Lower lobe of right lung (tissue), 2 donors: ENCODE measurements around the gene PRSS48. TPM values are rescaled to one million over a fixed set of nuclear protein-coding genes. Genes with fewer than 3 reads are reported as not detected.

Experiments
- ATAC-seq, 2 donors: fragments of 200-7000 bp; cut with Tn5 transposase; one replicate each; pipeline ENCODE4 v1.9.1; 2020 to 2022; ENCODE audit warnings: mild to moderate bottlenecking in 2 of 2, moderate library complexity in 2 of 2
- DNase-seq: peaks from one replicate; pipeline ENCODE4 v3.0.0-alpha.2; 2020
- H3K27ac ChIP-seq: fragments of 200-600 bp; one replicate; pipeline ENCODE4 v1.8.0; 2022
- H3K27me3 ChIP-seq: fragments of 200-600 bp; one replicate; pipeline ENCODE4 v1.8.0; 2022; ENCODE audit warnings: low read depth
- H3K36me3 ChIP-seq: fragments of 200-600 bp; one replicate; pipeline ENCODE4 v1.8.0; 2022; ENCODE audit warnings: mild to moderate bottlenecking
- H3K4me1 ChIP-seq: fragments of 200-600 bp; one replicate; pipeline ENCODE4 v1.8.0; 2022
- H3K4me3 ChIP-seq: fragments of 200-600 bp; one replicate; pipeline ENCODE4 v1.8.0; 2022; ENCODE audit warnings: mild to moderate bottlenecking
- H3K9me3 ChIP-seq: fragments of 200-600 bp; one replicate; pipeline ENCODE4 v1.8.0; 2022
- CTCF ChIP-seq: fragments of 200-600 bp; IDR thresholded peaks from one replicate; pipeline ENCODE4 v1.8.0; 2022; ENCODE audit warnings: antibody characterized with exemption, mild to moderate bottlenecking
- intact Hi-C: fragments of 100-400 bp; cut with DNase I; formaldehyde crosslinking; loops from one replicate; pipeline ENCODE4 v1.11.0; 2022
- total RNA-seq: library from RNA; stranded (reverse); fragmentation: NEBNext Ultra II Directional; extraction: Animal tissue kit (Norgen Biotek cat#: 25700); gene quantifications from one replicate; pipeline ENCODE4 v1.2.1, GENCODE V29; 2021
- donor health status: DM: no; HTN: yes; CAD: no; lungs with severe emphysema.

The PRSS48 gene
- total RNA-seq, 1 donor from 2014 or later: not detected

GRCh38 chr4:151302432-151302831, 25.5 kb downstream of the PRSS48 start:
- ATAC-seq: no peak
- DNase-seq: no peak
- no peaks in the 10 kb centered on the region for H3K27me3 ChIP-seq
- no peak overlapping the region for H3K27ac ChIP-seq
- intact Hi-C loops: no loop called here
- no peak overlapping the region for H3K4me3 ChIP-seq
- H3K4me1 ChIP-seq: no peaks in the 10 kb centered on the region
- no peaks in the 10 kb centered on the region for H3K9me3 ChIP-seq
- no peak for TF ChIP-seq CTCF
- H3K36me3 ChIP-seq: no peaks in the 10 kb centered on the region

GRCh38 chr4:151304226-151304625, 27.3 kb downstream of the PRSS48 start:
- H3K27me3 ChIP-seq: no peaks in the 10 kb centered on the region
- DNase-seq (no peak), ATAC-seq (no peak)
- H3K36me3 ChIP-seq: no peaks in the 10 kb centered on the region
- no peaks in the 10 kb centered on the region for H3K4me1 ChIP-seq
- H3K9me3 ChIP-seq: no peaks in the 10 kb centered on the region
- no peak overlapping the region for H3K4me3 ChIP-seq
- intact Hi-C loops: no loop called here
- TF ChIP-seq CTCF: no peak
- no peak overlapping the region for H3K27ac ChIP-seq

- ATAC-seq (no peak), DNase-seq (no peak)
- Histone ChIP-seq H3K4me1 (no peaks in the 10 kb centered on the region), H3K27me3 (no peaks in the 10 kb centered on the region), H3K36me3 (no peaks in the 10 kb centered on the region), H3K27ac (no peak overlapping the region), H3K9me3 (no peaks in the 10 kb centered on the region), H3K4me3 (no peak overlapping the region)
- intact Hi-C loops: no loop called here
- no peak for TF ChIP-seq CTCF
Measured at GRCh38 chr4:151304755-151305154, 27.8 kb downstream of the PRSS48 start.

GRCh38 chr4:151310124-151310728, 33.3 kb downstream of the PRSS48 start:
- TF ChIP-seq CTCF: no peak
- DNase-seq (no peak), ATAC-seq (no peak)
- H3K27me3 ChIP-seq: no peaks in the 10 kb centered on the region
- intact Hi-C loops: no loop called here
- H3K36me3 ChIP-seq: no peaks in the 10 kb centered on the region
- no peak overlapping the region for H3K27ac ChIP-seq
- no peak overlapping the region for H3K4me3 ChIP-seq
- no peaks in the 10 kb centered on the region for H3K9me3 ChIP-seq
- peaks cover 31% of the 10 kb centered on the region for H3K4me1 ChIP-seq

GRCh38 chr4:151313306-151314009, 36.5 kb downstream of the PRSS48 start:
- H3K27me3 ChIP-seq: no peaks in the 10 kb centered on the region
- no peaks in the 10 kb centered on the region for H3K36me3 ChIP-seq
- peaks cover 41% of the 10 kb centered on the region for H3K4me1 ChIP-seq
- intact Hi-C loops: no loop called here
- peak in 1 of 2 donors; percentile 57 for ATAC-seq
- H3K27ac ChIP-seq: no peak overlapping the region
- H3K9me3 ChIP-seq: no peaks in the 10 kb centered on the region
- no peak for DNase-seq
- no peak overlapping the region for H3K4me3 ChIP-seq
- TF ChIP-seq CTCF: no peak
